ENCODE measurements around the gene CEP164. TPM values are rescaled to one million over a fixed set of nuclear protein-coding genes. Genes with fewer than 3 reads are reported as not detected.

Gene CEP164
- total RNA-seq, 1 experiment from 2014 or later = 22.2 TPM

DNA sequence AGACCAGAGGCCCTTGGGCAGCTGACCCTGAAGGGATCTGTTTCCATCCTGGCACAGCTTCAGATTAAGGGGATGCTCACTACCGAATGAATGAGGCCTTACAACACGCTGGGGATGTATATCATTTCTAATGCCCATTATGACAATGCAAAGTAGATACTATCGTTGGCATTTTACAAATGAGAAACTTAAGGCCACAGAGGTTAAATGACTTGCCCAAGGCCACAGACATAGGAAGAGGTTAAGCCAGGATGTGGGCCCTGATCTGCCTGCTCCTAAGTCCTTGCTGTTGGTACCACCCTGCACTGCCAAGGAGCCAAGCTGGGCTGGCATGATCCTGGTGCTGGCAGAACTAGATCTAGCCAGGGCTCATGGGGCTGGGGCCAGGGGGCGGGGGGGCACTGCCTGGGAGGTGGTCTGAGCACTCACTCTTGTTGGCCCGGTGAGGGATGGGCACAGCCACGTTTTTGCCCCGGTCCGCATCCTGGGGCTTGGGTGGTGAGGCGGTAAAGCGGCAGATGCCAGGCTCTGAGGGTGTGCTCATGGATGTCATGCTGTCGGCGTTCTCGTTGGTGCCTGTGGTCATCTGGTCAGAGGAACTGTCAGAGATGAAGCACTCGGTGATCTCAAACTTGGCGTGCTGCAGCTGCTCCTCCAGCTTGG lies 102.8 kb downstream of the CEP164 start:
- no peak overlapping the region for H2AFZ ChIP-seq (ENCODE audit: low read depth, low read length, poor library complexity, severe bottlenecking)

More for the DNA sequence above, 102.8 kb downstream of the CEP164 start:
- RAD21 ChIA-PET (ENCODE audit: low non-redundant PET in 1 of 2, low total read pairs in 2 of 2, uncharacterized antibody in 2 of 2, unreplicated experiment in 2 of 2) = no interaction called here
- H3K36me3 ChIP-seq (ENCODE audit: control insufficient read depth in 1 of 2, insufficient read depth in 2 of 2, low read length in 2 of 2) = no peaks in the 10 kb centered on the region
- no peak for ATAC-seq
- no peaks in the 10 kb centered on the region for H3K9me3 ChIP-seq (ENCODE audit: control insufficient read depth in 1 of 2, insufficient read depth in 1 of 2, low read depth in 1 of 2, low read length in 2 of 2)
- no peak for DNase-seq (ENCODE audit: low read depth, low spot score)
- H3K79me2 ChIP-seq (ENCODE audit: insufficient read depth, low read length) = no peaks in the 10 kb centered on the region
- BruUV-seq (replicated peaks) = no TSS peak
- H3K27ac ChIP-seq (ENCODE audit: low read depth, low read length) = no peak overlapping the region
- no peaks in the 10 kb centered on the region for H4K20me1 ChIP-seq (ENCODE audit: insufficient read depth)
- POLR2A ChIA-PET = no interaction called here
- TF ChIP-seq POLR2AphosphoS5 (IDR thresholded peaks at IDR 0.05; ENCODE audit: low read depth, low read length) (no peak), ZFX (IDR thresholded peaks at IDR 0.05) (no peak), SP1 (IDR thresholded peaks at IDR 0.05; ENCODE audit: low read depth) (no peak), TCF7L2 (IDR thresholded peaks at IDR 0.05; ENCODE audit: borderline replicate concordance, extremely low read depth, insufficient read depth, insufficient read length) (no peak), ELF1 (IDR thresholded peaks at IDR 0.05; ENCODE audit: borderline replicate concordance, low read depth) (no peak), EZH2 (IDR thresholded peaks at IDR 0.05) (no peak), JUND (IDR thresholded peaks at IDR 0.05) (no peak), FOSL1 (IDR thresholded peaks at IDR 0.05; ENCODE audit: low read depth) (no peak), POLR2A (IDR thresholded peaks at IDR 0.05; ENCODE audit: borderline replicate concordance, extremely low read depth, insufficient read depth, insufficient read length) (no peak), EZH2phosphoT487 (IDR thresholded peaks at IDR 0.05; ENCODE audit: borderline replicate concordance) (no peak), RAD21 (IDR thresholded peaks at IDR 0.05; ENCODE audit: low read depth) (no peak), CBX3 (IDR thresholded peaks at IDR 0.05; ENCODE audit: low read depth) (no peak), YY1 (IDR thresholded peaks at IDR 0.05; ENCODE audit: extremely low read depth, insufficient replicate concordance, low read depth, low read length) (no peak), ZNF274 (IDR thresholded peaks at IDR 0.05; ENCODE audit: low read depth, low read length) (no peak)
- TF ChIP-seq, protein P1, sequence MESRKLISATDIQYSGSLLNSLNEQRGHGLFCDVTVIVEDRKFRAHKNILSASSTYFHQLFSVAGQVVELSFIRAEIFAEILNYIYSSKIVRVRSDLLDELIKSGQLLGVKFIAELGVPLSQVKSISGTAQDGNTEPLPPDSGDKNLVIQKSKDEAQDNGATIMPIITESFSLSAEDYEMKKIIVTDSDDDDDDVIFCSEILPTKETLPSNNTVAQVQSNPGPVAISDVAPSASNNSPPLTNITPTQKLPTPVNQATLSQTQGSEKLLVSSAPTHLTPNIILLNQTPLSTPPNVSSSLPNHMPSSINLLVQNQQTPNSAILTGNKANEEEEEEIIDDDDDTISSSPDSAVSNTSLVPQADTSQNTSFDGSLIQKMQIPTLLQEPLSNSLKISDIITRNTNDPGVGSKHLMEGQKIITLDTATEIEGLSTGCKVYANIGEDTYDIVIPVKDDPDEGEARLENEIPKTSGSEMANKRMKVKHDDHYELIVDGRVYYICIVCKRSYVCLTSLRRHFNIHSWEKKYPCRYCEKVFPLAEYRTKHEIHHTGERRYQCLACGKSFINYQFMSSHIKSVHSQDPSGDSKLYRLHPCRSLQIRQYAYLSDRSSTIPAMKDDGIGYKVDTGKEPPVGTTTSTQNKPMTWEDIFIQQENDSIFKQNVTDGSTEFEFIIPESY (IDR thresholded peaks at IDR 0.05; ENCODE audit: extremely low read depth, insufficient replicate concordance, low read length) = no peak
- TF ChIP-seq, protein P2, sequence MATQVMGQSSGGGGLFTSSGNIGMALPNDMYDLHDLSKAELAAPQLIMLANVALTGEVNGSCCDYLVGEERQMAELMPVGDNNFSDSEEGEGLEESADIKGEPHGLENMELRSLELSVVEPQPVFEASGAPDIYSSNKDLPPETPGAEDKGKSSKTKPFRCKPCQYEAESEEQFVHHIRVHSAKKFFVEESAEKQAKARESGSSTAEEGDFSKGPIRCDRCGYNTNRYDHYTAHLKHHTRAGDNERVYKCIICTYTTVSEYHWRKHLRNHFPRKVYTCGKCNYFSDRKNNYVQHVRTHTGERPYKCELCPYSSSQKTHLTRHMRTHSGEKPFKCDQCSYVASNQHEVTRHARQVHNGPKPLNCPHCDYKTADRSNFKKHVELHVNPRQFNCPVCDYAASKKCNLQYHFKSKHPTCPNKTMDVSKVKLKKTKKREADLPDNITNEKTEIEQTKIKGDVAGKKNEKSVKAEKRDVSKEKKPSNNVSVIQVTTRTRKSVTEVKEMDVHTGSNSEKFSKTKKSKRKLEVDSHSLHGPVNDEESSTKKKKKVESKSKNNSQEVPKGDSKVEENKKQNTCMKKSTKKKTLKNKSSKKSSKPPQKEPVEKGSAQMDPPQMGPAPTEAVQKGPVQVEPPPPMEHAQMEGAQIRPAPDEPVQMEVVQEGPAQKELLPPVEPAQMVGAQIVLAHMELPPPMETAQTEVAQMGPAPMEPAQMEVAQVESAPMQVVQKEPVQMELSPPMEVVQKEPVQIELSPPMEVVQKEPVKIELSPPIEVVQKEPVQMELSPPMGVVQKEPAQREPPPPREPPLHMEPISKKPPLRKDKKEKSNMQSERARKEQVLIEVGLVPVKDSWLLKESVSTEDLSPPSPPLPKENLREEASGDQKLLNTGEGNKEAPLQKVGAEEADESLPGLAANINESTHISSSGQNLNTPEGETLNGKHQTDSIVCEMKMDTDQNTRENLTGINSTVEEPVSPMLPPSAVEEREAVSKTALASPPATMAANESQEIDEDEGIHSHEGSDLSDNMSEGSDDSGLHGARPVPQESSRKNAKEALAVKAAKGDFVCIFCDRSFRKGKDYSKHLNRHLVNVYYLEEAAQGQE (IDR thresholded peaks at IDR 0.05; ENCODE audit: low read depth) = no peak
- no peak overlapping the region for H3K9ac ChIP-seq (ENCODE audit: low read length)
- no peaks in the 10 kb centered on the region for H3K4me1 ChIP-seq (ENCODE audit: control insufficient read depth in 1 of 2, insufficient read depth in 2 of 2, low read length in 2 of 2)
- no peak overlapping the region for H3K4me2 ChIP-seq (ENCODE audit: low read length)
- intact Hi-C loops (cut with micrococcal nuclease) = no loop called here
- CTCF ChIA-PET = interaction anchor here (4.9 kb wide), 1 partner anchor 386 kb away, joined by 87 read pairs; no protein-coding TSS in a partner anchor
- no peaks in the 10 kb centered on the region for H3K9me2 ChIP-seq (ENCODE audit: insufficient read depth)
- H3K4me3 ChIP-seq (replicated peaks in 1 of 2; ENCODE audit: low read depth in 1 of 2, low read length in 2 of 2) = no peak overlapping the region
- H3K27me3 ChIP-seq (ENCODE audit: insufficient read depth, low read length) = peaks cover 22% of the 10 kb centered on the region
